Upper lobe of left lung (tissue), 4 donors: ENCODE measurements around the gene POLG.

Experiments used
- CTCF ChIP-seq, 6 experiments: fragments of 450-650 bp in 4 of 6; fragments of 200-600 bp in 2 of 6; sonication (generic) in 2 of 6; IDR thresholded peaks; one replicate each; pipeline ENCODE4 v1.5.1; 2016 to 2019; ENCODE audit warnings: antibody characterized with exemption in 6 of 6
- EP300 ChIP-seq, 4 donors: sonication (generic); formaldehyde crosslinking; IDR thresholded peaks; one replicate each; pipeline ENCODE4 v1.5.1; 2017; ENCODE audit warnings: antibody characterized with exemption in 4 of 4, control low read depth in 2 of 4
- POLR2A ChIP-seq, 4 donors: fragments of 450-650 bp; IDR thresholded peaks; one replicate each; pipeline ENCODE4 v1.5.1; 2016 to 2017; ENCODE audit warnings: antibody characterized with exemption in 4 of 4, mild to moderate bottlenecking in 2 of 4

GRCh38 chr15:89370978-89371227, 36.3 kb upstream of the POLG start:
- TF ChIP-seq CTCF (IDR thresholded peaks at IDR 0.05) (no peak), POLR2A (IDR thresholded peaks at IDR 0.05) (no peak), EP300 (IDR thresholded peaks at IDR 0.05) (no peak)
